NCI-H345 treated with DMSO at 0.1 percent for 48 hours (cell line): ENCODE measurements around the gene NAGPA.

Experiments
- DNase-seq: peaks from one replicate; lab custom pipeline; 2025; ENCODE audit not compliant: unreplicated experiment; lab: John Stamatoyannopoulos, UW

NAGPA gene

DNA sequence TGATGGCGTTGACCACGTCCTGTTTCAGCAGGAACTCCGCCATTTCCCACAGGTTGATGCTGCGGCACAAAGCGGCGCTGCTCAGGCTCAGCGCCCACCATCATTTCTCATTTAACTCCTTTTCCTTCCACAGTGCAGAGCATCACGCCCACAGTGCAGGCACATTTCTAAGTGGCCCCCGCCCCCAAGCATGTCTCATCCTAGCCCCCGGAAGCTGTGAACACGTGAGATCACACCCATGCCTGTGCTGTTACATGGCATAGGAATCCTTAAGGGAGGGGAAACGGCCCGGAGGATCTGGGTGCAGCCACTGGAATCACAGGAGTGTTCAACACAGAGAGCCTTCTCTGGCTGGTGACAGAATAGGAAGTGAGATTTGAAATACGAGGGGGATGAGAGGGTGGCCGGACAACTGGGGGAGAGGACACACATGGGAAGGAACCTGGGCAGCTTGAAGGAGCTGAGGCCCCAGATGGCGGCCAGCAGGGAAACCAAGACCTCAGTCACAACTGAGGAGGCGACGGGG, 4.7 kb downstream of the NAGPA start:
- no peak for DNase-seq

GRCh38 chr16:5027575-5028235, 6.0 kb downstream of the NAGPA start:
- no peak for DNase-seq

DNA sequence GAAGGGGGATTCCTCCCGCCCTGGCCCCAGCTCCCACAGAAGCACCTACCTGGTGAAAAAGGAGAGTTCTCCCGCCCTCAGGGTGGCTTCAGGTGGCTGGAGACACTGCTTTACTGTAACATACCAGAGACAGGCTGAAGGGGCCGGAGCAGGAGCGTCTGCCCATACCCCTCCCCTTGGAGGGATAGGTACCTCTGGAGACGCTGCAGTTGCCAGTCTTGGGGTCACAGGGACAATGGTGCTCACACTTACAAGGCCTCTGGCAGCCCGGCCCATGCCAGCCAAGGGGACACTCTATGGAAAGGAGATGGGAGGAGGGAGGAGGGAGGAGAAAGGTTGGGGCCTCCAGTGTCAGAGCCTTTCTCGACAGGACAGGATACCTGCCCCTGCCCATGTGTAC, 6.6 kb downstream of the NAGPA start:
- no peak for DNase-seq

GRCh38 chr16:5026664-5027063, 7.1 kb downstream of the NAGPA start:
- DNase-seq = no peak

DNA sequence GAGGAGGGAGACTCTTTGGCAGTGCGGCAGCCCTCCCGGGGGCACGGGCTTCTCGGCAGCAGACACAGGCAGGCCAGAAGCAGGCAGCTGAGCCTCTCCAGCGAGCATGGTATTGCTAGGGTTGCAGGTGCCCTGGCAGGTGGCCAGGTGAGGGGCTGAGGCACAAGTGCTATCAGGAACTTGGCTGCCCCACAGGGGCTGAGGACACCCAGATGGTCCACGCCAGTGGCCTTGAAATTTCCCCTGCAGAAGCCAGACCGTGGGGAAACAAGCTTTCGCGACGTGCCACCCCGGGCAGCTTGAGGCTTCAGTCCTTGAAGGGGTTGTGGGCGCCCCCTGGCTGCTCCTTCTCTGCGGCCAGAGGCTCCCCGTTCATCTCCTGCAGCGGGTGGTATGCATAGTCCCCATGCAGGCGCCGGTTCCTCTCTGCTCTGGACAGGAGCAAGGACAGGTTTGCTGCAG, 8.5 kb downstream of the NAGPA start:
- peak; percentile 38 for DNase-seq

DNA sequence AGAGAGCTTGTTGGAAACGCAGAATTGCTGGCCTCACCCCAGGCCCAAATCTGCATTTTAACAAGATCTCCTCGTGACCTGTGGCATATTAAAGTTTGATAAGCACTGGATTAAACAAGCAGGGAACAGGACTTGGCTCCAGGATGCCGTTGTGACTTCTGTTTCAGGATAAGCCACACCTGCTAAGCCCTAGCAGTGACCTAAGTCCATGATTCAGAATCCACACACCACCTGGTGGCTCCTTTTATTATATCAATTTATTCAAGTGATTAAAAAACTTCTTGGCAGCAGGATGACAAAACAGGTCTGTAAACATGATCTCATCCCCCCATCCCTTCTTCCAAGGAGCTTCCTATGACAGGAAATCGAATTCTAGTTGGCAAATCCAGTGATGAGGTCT, 9.1 kb downstream of the NAGPA start:
- DNase-seq = peak; percentile 41

DNA sequence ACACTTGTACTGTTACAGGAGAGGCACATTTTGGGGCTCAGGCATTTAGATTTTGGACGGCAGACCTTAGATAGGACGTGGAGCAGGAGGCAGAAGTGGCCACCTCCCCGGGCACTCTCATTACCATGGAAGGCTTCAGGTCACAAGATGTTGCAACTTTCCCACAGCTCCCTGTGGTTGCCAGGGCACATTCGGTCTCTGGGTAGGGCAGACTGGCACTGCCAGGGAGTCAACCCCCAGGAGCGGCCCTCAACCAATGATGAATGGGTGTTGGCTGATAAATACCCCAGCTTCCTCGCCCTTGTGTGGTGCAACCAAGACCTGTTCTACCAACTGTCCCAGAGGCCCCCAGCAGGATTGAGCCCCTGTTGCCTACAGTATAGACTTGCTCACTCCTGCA, 11.2 kb downstream of the NAGPA start:
- no peak for DNase-seq

DNA sequence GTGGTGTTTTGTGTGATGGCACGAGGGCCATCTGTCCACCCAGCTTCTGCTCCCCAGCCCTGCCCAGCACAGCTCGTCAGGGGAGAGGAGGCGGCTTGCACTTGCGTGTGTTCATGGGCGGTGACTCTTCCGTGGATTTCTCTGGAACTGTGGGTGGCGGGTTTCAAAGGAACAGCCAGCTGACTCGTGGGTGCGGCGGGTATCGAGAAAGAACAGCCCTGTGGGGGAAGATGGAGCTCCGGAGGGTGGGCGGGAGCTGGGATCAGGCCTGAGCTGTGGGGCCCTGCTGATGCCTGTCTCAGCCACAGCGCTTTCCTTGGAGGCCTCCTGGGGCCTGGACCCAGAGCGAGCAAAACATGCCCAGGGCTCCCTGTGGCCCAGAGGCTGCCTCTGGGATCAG, 13.2 kb downstream of the NAGPA start:
- DNase-seq = no peak

- DNase-seq = no peak
These were observed 14.0 kb downstream of the NAGPA start for GRCh38 chr16:5019775-5020174.

GRCh38 chr16:5018793-5019192, 14.9 kb downstream of the NAGPA start:
- DNase-seq = no peak

GRCh38 chr16:5017678-5017969, 16.1 kb downstream of the NAGPA start:
- no peak for DNase-seq

- no peak for DNase-seq
These were observed 16.6 kb downstream of the NAGPA start for GRCh38 chr16:5016967-5017677.

DNA sequence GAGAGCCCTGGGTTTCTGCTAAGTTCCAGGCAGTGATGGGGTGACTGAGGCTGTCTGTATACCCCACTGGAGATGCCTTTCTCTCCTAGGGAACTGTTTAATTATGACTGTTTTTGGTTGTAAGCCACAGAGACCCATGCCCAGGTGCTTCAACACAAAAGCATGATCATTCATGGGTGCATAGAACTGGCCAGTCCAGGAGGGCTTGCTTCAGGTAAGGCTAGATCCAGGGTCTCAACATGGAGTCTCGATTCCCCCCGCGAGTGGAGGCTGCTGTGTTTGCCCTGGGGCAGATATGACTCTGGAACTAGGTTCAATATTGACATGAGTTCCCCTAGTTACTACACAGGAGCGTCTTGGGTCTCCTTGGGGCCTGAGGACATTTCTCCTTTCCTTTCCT, 17.8 kb downstream of the NAGPA start:
- no peak for DNase-seq

GRCh38 chr16:5015351-5015750, 18.4 kb downstream of the NAGPA start:
- DNase-seq = no peak

DNA sequence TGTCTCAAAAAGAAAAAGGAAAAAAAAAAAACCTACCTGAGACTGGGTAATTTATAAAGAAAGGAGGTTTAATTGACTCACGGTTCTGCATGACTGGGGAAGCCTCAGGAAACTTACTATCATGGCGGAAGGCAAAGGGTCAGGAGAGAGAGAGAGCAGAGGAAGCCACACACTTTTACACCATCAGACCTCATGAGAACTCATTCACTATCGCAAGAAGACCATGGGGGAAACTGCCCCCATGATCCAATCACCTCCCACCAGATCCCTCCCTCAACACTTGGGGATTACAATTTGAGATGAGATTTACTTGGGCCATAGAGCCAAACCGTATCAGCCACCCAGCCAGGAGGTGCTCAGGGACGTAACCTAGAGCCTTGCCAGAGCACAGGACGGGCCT, 20.8 kb downstream of the NAGPA start:
- DNase-seq = no peak

GRCh38 chr16:5011637-5012036, 22.1 kb downstream of the NAGPA start:
- DNase-seq = no peak

GRCh38 chr16:5010576-5011329, 23.0 kb downstream of the NAGPA start:
- no peak for DNase-seq

DNA sequence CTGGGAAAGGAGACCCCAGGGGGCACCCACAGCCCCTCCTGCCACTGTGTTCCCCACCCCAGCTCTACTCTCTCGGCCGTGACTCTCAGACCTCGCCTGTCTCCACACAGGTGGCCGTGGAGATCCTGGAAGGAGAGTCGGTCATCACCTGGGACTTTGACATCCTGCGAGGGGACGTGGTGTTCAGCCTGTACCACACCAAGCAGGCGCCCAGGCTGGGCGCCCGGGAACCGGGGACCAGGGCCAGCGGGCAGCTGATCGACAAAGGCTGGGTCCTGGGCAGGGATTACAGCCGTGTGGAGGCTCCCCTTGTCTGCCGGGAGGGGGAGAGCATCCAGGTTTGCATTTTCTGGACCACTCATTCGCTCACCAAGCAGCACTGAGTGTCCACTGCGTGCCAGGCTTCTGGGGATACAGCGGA, 25.4 kb downstream of the NAGPA start:
- no peak for DNase-seq

DNA sequence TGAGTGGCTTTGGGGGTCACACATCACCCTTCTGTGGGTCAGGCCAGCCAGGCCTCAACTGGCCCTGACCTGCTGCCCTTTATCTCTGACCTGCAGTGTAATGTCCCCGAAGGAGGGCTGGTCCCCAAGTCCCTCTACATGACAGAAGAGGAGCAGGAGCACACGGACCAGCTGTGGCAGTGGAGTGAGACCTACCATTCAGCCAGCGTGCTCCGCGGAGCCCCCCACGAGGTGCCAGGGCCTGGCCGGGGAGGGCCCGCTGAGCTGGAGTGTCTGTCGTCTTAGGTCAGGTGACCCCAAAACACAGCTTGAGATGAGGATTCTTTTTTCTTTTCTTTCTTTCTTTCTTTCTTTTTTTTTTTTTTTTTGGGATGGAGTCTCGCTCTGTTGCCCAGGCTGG, 26.5 kb downstream of the NAGPA start:
- DNase-seq = no peak

GRCh38 chr16:5006348-5007193, 27.2 kb downstream of the NAGPA start:
- DNase-seq = no peak

DNA sequence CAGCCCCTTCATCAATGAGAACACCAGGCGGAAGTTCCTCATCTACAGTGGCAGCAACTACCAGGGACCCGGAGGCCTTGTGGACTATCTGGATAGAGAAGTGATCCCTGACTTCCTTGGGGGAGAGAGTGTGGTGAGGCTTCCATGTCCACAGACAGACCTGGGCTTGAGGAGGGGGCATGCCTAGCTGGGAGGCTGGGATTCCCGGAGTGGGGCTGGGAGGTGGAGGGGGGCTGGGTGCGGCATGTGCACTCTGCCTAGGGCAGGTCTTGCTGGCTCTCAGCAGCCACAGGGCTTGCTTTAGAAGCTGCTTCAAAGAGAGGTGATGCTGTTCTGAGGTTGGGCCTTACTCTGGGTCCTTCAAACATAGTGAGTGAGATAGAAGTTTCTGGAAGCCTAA, 27.8 kb downstream of the NAGPA start:
- no peak for DNase-seq
